HK-2 (cell line): Measurements from ENCODE around the gene AXDND1.
A peak's percentile ranks its signal among the peaks of the same experiment; 100 is the strongest.
"Not testable (repeated sequence)": the region's sequence is repeated elsewhere in the genome, so short reads cannot be mapped to it uniquely, and the experiment has no call there.

ENCODE experiments used
- DNase-seq: peaks from one replicate; pipeline ENCODE4 v3.0.0-alpha.2; 2018; ENCODE audit not compliant: unreplicated experiment

AXDND1 gene

DNA sequence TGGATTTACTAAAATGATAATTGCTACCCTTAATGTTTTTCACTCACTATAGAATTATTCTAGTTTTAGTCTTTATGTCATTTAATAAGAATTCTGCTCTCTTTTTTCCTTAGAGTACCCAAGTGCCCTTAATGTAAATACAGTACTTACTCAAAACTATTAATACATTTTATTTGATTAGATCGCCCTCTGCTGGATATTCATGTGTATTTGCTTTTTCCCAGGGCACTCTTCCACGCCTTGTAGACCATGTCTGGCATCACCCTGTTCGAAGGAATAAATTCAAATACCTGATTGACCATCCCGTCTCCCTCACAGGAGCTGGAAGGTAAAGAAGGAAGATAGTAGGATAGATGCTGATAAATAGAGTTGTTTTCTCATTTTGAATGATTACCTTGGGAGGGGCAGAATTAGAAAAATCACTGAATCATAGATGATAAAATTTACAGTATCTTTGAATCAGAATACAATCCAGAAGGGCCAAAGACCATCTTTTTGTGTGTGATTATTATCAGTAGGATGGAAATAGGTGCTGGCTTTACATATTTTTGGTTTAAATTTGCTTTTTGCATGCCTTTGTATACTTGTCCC lies 4.1 kb downstream of the AXDND1 start:
- DNase-seq, result peak; percentile 22

DNA sequence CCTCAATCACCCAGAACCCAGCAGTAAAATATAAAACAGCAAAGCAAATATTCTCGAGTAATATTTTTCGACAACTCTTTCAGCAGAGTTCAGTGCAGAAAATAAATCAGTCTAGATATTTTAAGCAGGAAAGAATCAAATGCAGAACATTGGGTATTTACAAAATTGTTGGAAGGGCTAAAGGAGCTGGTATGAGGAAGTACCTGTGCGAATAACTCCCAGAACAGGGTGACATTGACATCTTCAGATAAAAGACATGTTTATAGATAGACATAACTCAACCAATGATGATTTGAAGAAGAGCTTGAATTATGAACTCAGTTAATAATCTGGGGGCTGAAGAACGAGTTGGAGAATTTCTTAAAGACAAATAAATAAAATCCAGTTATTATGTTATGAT lies 6.4 kb downstream of the AXDND1 start:
- DNase-seq, result no peak

DNA sequence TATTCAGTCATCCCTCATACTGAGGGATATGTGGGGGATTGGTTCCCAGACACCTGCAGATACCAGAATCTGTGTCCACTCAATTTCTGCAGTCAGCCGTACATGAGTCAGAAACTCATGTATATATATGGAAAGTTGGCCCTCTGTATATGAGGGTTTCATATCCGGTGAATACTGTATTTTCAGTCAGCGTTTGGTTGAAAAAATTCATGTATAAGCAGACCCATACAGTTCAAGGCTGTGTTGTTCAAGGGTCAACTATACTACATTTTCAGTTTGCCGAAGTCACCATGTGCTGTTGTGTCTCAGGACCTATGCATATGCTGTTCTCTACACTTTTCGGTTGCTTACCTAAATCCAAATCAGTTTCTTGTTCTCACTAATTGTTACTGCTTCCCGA lies 10.5 kb downstream of the AXDND1 start:
- DNase-seq, result no peak

DNA sequence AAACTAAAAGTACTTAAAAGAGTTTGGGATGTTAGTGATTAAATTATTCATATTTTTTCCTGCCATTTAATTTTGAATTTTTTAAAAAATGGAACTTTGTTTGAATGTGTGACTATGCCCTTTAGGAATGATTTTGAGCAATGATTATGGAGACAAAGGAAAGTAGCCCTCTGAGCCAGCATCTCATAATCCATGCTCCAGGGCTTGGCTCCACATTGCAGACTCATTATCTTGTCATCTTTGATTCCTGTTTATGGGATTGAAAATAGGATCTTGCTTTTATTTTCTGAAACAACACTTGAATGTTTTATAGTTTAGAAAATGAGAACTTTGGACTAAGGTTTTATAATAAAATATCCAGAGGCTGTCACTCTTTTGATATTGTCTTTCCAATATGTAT lies 14.5 kb downstream of the AXDND1 start:
- no peak for DNase-seq

DNA sequence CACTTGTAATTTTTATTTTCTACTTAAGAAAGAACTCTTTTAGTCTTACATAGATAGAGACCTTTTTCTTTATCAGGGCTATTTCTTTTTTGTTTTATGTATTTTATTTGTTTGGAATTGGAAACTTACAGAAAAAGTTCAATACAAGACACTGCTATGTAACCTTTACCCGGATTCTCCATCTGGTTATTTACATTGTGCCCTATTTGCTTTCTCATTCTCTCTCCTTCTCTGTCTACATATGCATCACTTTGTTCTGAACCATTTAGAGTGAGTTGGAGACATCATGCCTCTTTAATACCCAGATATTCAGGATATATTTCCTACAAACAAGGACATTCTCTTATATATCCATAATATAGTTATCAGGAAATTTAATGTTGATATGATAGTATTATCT lies 18.3 kb downstream of the AXDND1 start:
- no peak for DNase-seq

DNA sequence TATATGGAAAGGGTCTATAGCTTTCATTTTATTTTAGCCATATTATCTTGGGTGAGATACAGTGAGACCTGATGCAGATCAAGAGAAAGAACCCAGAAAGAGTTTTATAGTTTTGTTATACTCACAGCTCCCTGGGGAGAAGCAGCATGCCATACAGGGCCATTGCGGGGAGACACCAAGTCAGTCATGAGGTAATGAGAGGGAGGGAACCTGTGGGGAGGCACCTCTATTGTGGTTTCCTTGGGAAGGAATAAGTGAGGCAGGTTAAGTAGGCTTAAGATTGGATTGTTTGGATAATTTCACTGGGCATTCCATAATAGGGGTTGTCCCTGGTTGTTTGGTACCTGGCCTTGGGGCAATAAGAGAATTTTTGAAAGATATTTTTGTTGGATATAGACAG lies 19.7 kb downstream of the AXDND1 start:
- DNase-seq, result no peak

DNA sequence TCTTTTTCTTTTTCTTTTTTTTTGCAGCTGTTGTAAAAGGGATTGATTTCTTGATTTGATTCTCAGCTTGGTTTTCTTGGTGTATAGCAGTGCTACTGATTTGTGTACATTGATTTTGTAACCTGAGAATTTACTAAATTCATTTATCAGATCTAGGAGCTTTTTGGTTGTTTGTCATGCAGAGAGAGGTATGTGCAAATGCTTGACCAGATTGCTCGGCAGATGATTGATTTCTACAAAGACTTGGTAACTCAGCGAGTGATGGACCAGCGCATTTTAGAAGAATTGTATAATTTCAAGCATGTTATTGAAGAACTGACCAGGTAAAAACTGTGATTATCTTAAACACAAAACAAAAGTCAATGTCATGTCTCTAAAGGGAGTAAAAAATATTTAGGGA lies 27.9 kb downstream of the AXDND1 start:
- DNase-seq, result no peak

DNA sequence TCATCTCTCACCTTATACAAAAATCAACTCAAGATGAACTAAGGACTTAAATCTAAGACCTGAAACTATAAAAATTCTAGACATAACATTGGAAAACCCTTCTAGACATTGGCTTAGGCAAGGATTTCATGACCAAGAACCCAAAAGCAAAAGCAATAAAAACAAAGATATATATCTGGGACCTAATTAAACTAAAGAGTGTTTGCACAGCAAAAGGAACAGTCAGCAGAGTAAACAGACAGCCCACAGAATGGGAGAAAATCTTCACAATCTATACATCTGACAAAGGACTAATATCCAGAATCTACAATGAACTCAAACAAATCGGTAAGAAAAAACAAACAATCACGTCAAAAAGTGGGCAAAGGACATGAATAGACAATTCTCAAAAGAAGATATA lies 33.6 kb downstream of the AXDND1 start:
- DNase-seq, result not testable (repeated sequence)

DNA sequence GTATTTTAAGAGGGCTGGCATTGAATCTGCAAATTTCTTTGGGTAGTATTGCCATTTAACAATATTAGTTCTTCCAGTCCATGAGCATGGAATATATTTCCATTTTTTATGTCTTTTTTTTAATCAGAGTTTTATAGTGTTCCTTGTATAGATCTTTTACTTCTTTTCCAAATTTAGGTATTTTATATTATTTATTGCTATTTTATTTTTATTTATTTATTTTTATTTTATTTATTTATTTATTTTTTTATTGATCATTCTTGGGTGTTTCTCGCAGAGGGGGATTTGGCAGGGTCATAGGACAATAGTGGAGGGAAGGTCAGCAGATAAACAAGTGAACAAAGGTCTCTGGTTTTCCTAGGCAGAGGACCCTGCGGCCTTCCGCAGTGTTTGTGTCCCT lies 52.0 kb downstream of the AXDND1 start:
- DNase-seq, result not testable (repeated sequence)

DNA sequence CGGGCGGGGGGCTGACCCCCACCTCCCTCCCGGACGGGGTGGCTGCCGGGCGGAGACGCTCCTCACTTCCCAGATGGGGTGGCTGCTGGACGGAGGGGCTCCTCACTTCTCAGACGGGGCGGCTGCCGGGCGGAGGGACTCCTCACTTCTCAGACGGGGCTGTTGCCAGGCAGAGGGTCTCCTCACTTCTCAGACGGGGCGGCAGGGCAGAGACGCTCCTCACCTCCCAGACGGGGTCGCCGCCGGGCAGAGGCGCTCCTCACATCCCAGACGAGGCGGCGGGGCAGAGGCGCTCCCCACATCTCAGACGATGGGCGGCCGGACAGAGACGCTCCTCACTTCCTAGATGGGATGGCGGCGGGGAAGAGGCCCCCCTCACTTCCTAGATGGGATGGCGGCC lies 52.9 kb downstream of the AXDND1 start:
- DNase-seq, result not testable (repeated sequence)

DNA sequence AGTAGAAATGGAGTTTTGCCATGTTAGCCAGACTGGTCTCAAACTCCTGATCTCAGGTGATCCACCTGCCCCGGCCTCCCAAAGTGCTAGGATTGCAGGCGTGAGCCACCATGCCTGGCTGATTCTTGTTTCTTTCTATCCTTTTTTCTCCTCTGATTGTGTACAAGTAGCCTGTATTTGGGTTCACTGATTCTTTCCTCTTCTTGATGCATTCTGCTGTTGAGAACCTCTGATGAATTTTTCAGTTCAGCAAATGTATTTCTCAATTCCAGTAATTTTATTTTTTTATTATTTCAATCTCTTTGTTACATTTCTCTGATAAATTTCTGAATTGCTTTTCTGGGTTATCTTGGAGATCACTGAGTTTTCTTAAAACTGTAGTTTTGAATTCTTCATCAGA lies 58.8 kb downstream of the AXDND1 start:
- DNase-seq, result no peak

DNA sequence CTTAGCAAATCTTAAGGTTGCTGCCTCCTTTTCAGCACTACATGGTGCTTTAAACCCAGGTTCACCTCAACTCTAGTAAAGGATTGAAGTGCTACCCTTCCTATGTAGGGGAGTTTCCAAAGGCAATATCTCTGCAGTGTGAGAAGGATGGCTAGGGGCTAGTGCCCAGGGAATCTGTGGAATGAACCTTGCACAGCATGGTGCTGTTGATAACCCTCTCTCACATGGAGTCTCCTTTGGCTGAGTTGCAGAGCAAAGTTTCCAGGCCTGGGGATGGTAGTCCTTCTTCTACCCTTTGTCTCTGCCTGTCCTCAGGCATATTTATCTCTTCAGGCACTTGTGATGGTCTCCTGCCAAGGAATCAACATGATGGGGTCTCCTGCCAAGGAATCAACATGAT lies 59.4 kb downstream of the AXDND1 start:
- no peak for DNase-seq

DNA sequence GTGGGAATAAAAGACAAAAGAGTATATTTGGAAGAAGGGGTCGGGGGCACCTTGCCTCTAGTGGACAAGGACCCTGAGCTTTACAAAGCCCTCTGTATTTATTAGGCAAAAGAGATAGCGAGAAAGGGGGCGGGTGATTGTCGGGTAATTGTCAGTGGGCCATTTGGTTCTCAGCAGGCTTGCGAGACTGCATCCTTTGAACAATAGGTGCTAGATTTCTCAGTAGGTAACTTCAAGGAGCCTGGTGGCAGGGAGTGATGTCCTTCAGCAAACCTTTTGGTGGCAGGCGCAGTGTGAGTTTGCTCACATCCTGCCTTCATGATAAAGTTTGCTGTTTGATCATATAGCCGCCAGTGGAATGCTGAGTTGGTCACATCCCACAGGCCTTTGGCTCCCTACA lies 71.4 kb downstream of the AXDND1 start:
- no peak for DNase-seq

DNA sequence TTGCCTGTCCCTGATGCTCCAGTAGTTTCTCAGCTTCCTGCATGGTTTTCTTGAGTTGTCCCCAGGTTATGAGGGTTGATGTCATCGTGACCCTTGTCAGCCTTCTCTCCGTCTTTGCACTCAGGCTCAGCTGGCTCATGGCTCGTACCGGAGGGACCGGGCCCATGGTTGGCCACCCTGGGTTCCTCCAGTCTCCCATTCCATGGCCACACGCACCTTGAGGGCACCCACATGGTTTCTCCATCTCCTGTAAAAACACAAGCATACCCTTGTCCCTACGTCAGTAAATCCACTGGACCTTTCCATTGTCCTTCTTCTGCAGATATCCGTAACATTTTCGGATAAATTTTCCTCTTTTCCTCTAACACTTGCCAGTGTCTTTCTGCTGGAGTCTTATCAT lies 73.9 kb downstream of the AXDND1 start:
- DNase-seq, result not testable (repeated sequence)

DNA sequence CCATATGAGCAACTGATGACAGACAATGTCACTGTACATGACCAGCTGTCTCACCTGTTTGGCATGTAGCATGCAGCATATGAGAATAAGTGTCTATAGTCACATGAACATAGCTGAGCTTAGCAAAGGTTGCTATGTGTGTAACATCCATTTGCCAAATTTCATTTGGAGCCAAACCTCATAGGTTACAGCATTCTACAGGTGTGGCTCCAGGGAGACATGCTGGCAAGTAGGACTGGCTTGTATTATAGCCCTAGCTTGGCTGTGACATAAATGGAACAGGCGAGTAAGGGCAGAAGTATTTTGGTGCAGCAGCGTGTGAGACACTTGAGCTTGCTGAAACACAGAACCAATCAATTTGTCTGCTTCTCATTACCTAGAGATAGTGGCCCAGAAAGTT lies 74.5 kb downstream of the AXDND1 start:
- DNase-seq, result not testable (repeated sequence)

DNA sequence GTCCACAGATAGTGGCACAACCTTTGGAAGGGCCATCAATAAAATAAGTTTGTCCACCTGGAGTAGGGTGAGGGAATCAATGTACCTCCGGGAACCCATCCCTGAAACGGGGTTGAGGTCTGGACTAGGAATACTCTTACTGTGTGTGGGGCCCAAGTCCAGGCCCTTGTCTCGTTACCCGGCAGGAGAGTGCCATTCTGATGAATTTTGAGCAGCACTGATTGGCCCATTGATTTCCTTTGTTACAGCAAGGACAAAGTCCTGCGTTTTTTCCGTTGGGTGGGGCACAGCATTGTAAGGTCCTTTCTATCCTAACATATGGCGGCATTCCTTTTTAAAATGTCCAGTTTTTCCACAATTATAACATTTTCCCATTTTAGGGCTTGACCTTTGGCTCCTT lies 75.2 kb downstream of the AXDND1 start:
- DNase-seq, result no peak

DNA sequence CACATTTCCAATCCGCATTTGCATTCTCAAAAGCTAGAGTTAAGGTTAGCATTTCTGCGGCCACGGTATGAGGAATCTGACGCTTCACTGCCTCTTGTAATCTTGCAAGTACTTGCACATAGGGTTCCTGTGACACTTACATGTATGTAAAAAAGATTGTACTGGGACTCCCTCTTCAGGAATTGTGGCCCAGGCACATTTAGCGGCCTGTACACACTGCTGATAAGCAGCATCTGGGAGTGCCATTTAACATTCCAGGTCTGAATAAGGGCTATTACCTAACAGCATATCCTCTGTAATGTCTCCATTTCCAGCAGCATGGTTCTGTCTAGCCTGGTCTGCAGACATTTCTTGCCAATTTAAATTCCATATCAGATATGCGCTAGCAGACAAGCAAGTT lies 75.7 kb downstream of the AXDND1 start:
- DNase-seq, result no peak

DNA sequence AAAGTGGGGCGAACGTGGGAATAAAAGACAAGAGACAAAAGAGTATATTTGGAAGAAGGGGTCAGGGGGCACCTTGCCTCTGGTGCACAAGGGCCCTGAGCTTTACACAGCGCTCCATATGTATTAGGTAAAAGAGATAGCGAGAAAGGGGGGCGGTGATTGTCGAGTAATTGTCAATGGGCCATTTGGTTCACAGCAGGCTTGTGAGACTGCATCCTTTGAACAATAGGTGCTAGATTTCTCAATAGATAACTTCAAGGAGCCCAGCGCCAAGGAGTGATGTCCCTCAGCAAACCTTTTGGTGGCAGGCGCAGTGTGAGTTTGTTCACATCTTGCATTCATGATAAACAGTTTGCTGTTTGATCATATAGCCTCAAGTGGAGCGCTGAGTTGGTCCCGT lies 77.1 kb downstream of the AXDND1 start:
- DNase-seq, result not testable (repeated sequence)

DNA sequence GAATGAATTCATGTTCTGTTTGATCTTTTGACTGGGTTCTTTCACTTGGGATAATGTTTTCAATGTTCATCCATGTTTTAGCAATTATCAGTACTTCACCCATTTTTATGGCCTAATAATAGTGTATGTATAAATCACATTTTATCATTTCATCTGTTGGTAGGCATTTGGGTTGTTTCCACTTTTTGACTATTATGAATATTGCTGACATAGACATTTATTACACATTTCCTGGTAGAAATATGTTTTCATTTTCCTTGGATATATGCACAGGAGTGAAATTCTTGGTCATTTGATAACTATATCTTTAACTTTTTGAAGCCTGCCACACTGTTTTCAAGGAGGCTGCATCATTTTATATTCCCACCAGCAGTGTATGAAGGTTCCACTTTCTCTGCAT lies 79.8 kb downstream of the AXDND1 start:
- DNase-seq, result no peak

DNA sequence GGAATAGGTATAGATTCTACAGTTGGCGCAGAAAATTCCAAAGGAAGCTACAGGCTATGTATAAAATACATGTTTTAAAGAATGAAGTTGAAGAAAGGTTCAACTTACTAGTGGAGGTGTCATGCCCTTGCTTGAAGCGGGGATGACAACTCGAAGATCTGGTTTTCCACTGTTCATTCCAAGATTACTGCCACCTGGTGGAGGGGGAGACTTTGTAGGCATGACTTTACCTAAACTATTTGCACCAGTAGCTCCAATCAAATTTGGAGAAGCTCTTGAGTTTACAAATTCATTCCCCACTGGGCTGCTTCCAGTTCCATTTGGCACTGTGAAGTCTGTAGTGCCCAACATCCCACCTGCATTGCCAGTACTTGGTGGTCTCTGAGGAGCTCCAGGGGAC lies 81.7 kb downstream of the AXDND1 start:
- no peak for DNase-seq

DNA sequence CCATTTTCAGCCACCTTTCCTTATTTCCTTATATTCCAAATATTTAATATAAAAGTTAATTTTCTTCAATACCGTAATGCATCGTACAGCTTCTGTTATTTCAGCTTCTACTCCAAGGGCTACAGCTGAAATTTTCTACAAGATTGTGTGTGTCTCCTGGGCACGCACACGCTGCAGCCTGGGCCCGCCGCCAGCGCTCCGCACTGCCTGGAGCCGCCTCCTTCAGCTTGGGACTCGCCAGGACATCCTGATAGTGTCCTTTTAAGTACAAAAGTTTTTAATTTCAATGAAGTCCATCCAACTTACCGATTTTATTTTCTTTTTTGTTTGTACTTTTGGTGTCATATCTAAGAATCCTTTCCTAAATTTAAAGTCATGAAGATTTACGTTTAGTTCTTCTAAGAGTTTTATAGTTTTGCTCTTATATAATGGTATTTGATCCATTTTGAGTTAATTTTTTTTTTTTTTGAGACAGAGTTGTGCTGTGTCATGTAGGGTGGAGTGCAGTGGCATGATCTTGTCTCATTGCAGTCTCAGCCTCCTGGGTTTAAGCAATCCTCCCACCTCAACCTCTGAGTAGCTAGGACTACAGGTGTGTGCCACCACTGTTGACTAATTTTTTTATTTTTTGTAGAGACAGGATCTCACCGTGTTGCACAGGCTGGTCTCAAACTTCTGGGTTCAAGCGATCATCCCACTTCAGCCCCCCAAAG lies 82.8 kb downstream of the AXDND1 start:
- no peak for DNase-seq

DNA sequence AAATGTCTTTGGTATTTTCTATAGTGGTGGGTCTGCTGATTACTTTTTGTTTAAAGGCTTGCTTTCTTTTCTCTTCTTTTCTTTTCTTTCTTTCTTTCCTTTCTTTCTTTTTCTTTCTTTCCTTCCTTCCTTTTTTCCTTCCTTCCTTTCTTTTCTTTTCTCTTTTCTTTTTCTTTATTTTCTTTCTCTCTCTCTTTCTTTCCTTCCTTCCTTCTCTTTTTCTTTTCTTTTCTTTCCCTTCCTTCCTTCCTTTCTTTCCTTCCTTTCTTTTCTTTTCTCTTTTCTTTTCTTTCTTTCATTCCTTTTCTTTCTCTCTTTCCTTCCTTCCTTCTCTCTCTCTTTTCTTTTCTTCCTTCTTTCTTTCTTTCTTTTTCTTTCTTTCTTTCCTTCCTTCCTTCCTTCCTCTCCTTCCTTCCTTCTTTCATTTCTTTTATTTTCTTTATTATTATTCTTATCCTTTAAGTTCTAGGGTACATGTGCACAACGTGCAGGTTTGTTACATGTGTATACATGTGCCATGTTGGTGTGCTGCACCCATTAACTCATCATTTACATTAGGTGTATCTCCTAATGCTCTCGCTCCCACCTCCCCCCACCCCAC lies 93.9 kb downstream of the AXDND1 start:
- DNase-seq, result not testable (repeated sequence)

DNA sequence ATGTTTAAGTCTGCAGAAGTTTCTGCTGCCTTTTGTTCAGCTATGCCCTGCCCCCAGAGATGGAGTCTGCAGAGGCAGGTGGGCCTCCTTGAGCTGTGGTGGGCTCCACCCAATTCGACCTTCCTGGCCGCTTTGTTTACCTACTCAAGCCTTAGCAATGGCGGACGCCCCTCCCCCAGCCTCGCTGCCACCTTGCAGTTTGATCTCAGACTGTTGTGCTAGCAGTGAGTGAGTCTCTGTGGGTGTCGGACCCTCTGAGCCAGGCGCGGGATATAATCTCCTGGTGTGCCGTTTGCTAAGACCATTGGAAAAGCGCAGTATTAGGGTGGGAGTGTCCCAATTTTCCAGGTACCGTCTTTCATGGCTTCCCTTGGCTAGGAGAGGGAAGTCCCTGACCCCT lies 99.9 kb downstream of the AXDND1 start:
- DNase-seq, result not testable (repeated sequence)

DNA sequence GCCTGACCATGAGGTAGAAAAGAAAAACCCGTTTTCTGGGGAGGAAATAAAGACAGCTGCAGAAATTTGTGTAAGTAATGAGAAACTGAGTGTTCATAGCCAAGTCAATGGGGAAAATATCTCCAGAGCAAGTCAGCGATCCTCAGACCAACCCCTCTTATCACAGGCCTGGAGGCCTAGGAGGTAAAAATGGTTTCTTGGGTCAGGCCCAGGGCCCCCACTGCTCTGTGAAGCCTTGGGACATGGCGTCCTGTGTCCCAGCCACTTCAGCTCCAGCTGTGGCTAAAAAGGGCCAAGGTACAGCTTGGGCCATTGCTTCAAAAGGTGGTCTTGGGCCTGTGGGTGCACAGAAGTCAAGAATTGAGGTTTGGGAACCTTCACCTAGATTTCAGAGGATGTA lies 108.9 kb downstream of the AXDND1 start:
- no peak for DNase-seq
